Left lung (tissue), 10 donors: ENCODE measurements around the gene FNDC3A. TPM values are rescaled to one million over a fixed set of nuclear protein-coding genes. Genes with fewer than 3 reads are reported as not detected.

Source experiments
- ATAC-seq: fragments of 200-7000 bp; cut with Tn5 transposase; one replicate; pipeline ENCODE4 v1.9.1; 2020; ENCODE audit warnings: moderate library complexity
- DNase-seq, 4 donors: peaks; one replicate each; pipeline ENCODE4 v3.0.0-alpha.2; 2013 to 2020
- H3K27ac ChIP-seq, 2 donors: fragments of 200-600 bp; sonication (generic) in 1 of 2; one replicate each; pipeline versions ENCODE4 v1.5.0 to v1.8.0; 2020 to 2021
- H3K27me3 ChIP-seq, 2 donors: fragments of 200-600 bp; sonication (generic) in 1 of 2; one replicate each; pipeline versions ENCODE4 v1.5.0 to v1.8.0; 2020 to 2021
- H3K36me3 ChIP-seq, 2 donors: fragments of 200-600 bp; sonication (generic) in 1 of 2; one replicate each; pipeline versions ENCODE4 v1.5.0 to v1.8.0; 2020 to 2021
- H3K4me1 ChIP-seq, 2 donors: fragments of 200-600 bp; one replicate each; pipeline ENCODE4 v1.8.0; 2021
- H3K4me3 ChIP-seq, 2 donors: fragments of 200-600 bp; sonication (generic) in 1 of 2; one replicate each; pipeline versions ENCODE4 v1.5.0 to v1.8.0; 2020 to 2021; ENCODE audit warnings: mild to moderate bottlenecking in 1 of 2
- H3K9me3 ChIP-seq, 2 donors: fragments of 200-600 bp; sonication (generic) in 1 of 2; one replicate each; pipeline versions ENCODE4 v1.5.0 to v1.8.0; 2020 to 2021
- intact Hi-C, 2 donors: fragments of 100-400 bp; cut with DNase I; formaldehyde crosslinking; loops; one replicate each; pipeline versions ENCODE4 v1.11.2 to v1.14.2; 2022
- polyA plus RNA-seq, 6 donors: library from polyadenylated mRNA; unstranded; fragments of 120-200 nt; gene quantifications; one replicate each; pipeline ENCODE4 v1.2.1, GENCODE V29; 2013; ENCODE audit not compliant: insufficient read length in 6 of 6
- total RNA-seq, 2 donors: library from RNA; stranded (reverse); fragmentation: NEBNext Ultra II Directional; extraction: Animal tissue kit (Norgen Biotek cat#: 25700); gene quantifications; one replicate each; pipeline ENCODE4 v1.2.1, GENCODE V29; 2021
- TF ChIP-seq, protein P1 (sequence below), 2 donors: fragments of 200-600 bp; sonication (generic) in 1 of 2; IDR thresholded peaks; one replicate each; pipeline versions ENCODE4 v1.5.0 to v1.8.0; 2021; ENCODE audit warnings: antibody characterized with exemption in 2 of 2
- donor health status: DM: no; HTN: yes; CAD: no.
- donor health status: DM: no; HTN: no; CAD: no.

The FNDC3A gene
- total and polyA plus RNA-seq, 8 donors, result 55.5 to 80.5 (median 69.8) TPM

DNA sequence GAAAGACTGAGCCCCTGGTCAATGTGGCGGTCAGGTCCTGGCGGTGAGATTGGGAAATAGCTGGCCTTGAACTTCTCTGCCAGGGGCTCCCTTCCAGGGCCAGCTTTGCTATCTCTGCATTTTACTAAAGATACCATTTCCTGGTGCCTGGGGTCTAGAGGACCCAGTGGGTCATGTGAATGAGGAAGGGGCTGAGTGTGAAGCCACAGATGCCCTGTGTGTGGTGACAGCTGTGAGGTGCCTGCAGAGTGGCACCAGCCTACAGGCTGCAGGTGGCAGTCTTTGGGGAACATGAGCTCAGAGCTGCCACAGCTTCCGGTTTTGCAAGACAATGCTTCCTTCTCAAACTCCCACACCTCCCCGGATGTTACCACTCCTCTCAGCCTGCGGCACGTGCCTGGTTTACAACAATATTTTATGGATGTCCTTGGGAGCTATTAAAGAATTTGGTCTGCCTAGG lies 239.2 kb downstream of the FNDC3A start:
- DNase-seq (peak in 3 of 4 donors; percentile 13 to 75 (median 68)), ATAC-seq (peak; percentile 54)
- Histone ChIP-seq H3K4me1 (peaks cover 0 to 27% of the 10 kb centered on the region in 2 donors), H3K27ac (peak overlapping the region in 1 of 2 donors; percentile 80), H3K36me3 (peaks cover 0 to 4% of the 10 kb centered on the region in 2 donors), H3K9me3 (no peaks in the 10 kb centered on the region), H3K4me3 (no peak overlapping the region), H3K27me3 (peaks cover 22 to 28% of the 10 kb centered on the region in 2 donors)
- TF ChIP-seq, protein P1, sequence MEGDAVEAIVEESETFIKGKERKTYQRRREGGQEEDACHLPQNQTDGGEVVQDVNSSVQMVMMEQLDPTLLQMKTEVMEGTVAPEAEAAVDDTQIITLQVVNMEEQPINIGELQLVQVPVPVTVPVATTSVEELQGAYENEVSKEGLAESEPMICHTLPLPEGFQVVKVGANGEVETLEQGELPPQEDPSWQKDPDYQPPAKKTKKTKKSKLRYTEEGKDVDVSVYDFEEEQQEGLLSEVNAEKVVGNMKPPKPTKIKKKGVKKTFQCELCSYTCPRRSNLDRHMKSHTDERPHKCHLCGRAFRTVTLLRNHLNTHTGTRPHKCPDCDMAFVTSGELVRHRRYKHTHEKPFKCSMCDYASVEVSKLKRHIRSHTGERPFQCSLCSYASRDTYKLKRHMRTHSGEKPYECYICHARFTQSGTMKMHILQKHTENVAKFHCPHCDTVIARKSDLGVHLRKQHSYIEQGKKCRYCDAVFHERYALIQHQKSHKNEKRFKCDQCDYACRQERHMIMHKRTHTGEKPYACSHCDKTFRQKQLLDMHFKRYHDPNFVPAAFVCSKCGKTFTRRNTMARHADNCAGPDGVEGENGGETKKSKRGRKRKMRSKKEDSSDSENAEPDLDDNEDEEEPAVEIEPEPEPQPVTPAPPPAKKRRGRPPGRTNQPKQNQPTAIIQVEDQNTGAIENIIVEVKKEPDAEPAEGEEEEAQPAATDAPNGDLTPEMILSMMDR (IDR thresholded peaks at IDR 0.05), result peak in 1 of 2 donors; percentile 17
- intact Hi-C loops, result no loop called here

DNA sequence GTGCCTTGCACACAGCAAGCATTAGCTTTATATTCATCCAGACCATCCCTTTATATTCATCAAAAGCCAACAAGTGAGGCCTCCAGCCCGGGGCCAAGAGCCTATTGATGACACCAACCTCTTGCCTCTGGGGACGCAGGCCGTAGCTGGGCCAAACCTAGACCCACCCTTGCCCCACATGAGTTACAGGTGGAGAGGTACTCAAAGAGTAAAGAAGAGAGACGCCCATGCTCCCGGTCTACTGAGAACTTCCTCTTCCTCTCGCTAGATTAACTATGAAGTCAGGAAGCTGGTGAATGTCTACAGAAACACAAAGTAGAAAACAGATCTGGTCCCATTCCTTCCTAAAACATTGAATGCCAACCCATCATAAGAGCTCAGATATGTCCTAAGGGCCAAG lies 240.6 kb downstream of the FNDC3A start:
- Histone ChIP-seq H3K27me3 (peaks cover 36 to 42% of the 10 kb centered on the region in 2 donors), H3K36me3 (no peaks in the 10 kb centered on the region), H3K27ac (peak overlapping the region in 1 of 2 donors; percentile 23), H3K4me3 (no peak overlapping the region), H3K9me3 (no peaks in the 10 kb centered on the region), H3K4me1 (peaks cover 8 to 41% of the 10 kb centered on the region in 2 donors)
- TF ChIP-seq, protein P1 (IDR thresholded peaks at IDR 0.05), result no peak
- ATAC-seq, result no peak
- DNase-seq, result peak in 1 of 4 donors; percentile 50
- intact Hi-C loops, result no loop called here

DNA sequence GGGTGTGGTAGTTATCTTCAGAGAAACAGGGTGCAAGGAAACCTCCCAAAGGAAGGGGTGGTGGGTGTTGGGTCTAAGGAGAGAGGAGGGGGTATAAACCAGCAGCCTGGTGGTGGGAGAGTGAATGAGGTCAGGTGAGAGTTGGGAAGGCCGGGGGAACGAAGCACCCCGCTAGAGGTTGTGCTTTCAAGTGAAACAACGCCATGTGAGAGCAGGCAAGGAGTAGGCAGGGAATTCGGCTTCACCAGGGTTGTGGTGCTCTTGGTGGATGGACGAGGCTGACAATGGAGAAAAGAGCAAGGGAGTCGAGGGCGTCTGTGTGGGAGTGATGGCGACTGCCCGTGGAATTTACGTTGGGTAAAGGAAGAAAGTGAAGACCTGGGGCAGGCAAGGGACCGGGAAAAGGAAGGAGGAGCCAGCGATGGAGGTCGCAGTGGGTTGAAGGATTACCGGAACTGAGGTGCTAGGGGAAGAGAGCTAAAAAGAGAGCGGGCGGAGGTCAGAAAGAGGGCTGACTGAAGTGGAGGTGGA lies 242.3 kb downstream of the FNDC3A start:
- DNase-seq (peak in 1 of 4 donors; percentile 2), ATAC-seq (no peak)
- Histone ChIP-seq H3K27ac (no peak overlapping the region), H3K9me3 (no peaks in the 10 kb centered on the region), H3K36me3 (no peaks in the 10 kb centered on the region), H3K4me3 (no peak overlapping the region), H3K4me1 (peaks cover 8 to 45% of the 10 kb centered on the region in 2 donors), H3K27me3 (peaks cover 48 to 59% of the 10 kb centered on the region in 2 donors)
- TF ChIP-seq, protein P1 (IDR thresholded peaks at IDR 0.05), result no peak
- intact Hi-C loops, result no loop called here

DNA sequence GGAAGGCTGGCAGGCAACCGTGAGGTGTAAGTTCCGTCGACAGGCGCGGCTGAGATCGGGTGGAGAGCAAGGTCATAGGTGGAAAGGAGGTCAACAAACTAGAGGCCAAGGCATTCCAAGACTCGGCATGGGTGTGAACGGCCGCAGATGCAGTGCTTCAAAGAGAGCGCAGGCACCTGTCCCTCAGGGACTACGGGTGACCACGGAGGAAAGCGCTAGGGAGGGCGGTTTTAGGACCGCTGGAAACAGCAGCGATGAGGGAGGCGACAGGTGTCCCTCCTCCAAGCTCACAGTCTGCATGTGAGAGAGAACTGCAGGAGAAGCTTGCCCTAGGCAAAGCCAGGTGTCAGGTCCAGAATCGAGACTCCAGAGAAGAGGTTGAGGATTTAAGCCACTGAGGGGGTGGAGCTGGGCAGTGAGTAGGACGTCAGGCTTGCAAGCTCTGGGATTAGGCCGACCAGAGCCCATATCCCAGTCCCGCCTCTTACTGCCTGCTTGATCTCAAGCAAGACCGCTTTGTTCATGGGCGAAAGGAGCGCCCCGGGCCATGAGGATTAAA lies 242.9 kb downstream of the FNDC3A start:
- ATAC-seq (peak; percentile 11), DNase-seq (peak in 2 of 4 donors; percentile 11 to 75)
- peaks cover 8 to 45% of the 10 kb centered on the region in 2 donors for H3K4me1 ChIP-seq
- H3K27ac ChIP-seq, result no peak overlapping the region
- no peaks in the 10 kb centered on the region for H3K9me3 ChIP-seq
- TF ChIP-seq, protein P1 (IDR thresholded peaks at IDR 0.05), result no peak
- no peak overlapping the region for H3K4me3 ChIP-seq
- H3K27me3 ChIP-seq, result peaks cover 48 to 63% of the 10 kb centered on the region in 2 donors
- intact Hi-C loops, result no loop called here
- no peaks in the 10 kb centered on the region for H3K36me3 ChIP-seq

DNA sequence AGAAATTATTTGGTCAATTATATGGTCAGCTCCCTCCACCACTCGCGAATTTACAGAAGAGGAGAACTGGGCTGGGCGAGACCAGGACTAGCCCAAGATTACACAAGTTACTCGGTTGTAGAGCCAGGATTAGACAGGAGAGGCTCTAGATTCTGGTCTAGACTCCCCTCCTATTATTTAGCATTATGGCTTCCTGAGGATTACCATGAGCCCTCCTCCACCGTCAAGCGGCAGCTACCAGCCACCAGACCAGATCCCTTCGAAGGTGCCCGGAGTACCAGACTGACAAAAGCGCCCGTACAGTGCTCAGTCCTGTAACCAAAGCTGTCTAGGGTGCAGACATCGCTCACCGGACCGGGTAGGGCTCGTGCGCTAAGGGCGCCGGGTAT lies 243.9 kb downstream of the FNDC3A start:
- ATAC-seq (no peak), DNase-seq (no peak)
- TF ChIP-seq, protein P1 (IDR thresholded peaks at IDR 0.05), result no peak

More for the DNA sequence above, 243.9 kb downstream of the FNDC3A start:
- Histone ChIP-seq H3K4me3 (peak overlapping the region; percentile 17 to 36), H3K27ac (no peak overlapping the region), H3K9me3 (no peaks in the 10 kb centered on the region), H3K4me1 (peaks cover 8 to 39% of the 10 kb centered on the region in 2 donors), H3K36me3 (no peaks in the 10 kb centered on the region), H3K27me3 (peaks cover 48 to 63% of the 10 kb centered on the region in 2 donors)
- intact Hi-C loops, result no loop called here
